Immature natural killer cell (primary cell): ENCODE data around the gene SUSD3. TPM values are rescaled to one million over a fixed set of nuclear protein-coding genes. Genes with fewer than 3 reads are reported as not detected.

Source experiments
- polyA plus RNA-seq, 3 donors: library from polyadenylated mRNA; unstranded; fragments of 300-500 nt; fragmentation: Illumina TruSeq; gene quantifications; one replicate each; pipeline ENCODE4 v1.2.3, GENCODE V29; 2021

SUSD3 gene
- polyA plus RNA-seq, 3 donors from 2014 or later: 3.5 to 5.2 TPM; not detected in 1

Other genes with a start within 250 kb of the SUSD3 start
- 1 to 10 TPM; 1.8 to 6.0 (median 5.4) TPM for gene ZNF484, start 180.7 kb upstream of the SUSD3 start, polyA plus RNA-seq
- 100 to 1,000 TPM in 1 of 3 donors, 10 to 100 TPM in 2; 46.9 to 137 (median 57.0) TPM for gene FGD3, start 111.2 kb upstream of the SUSD3 start, polyA plus RNA-seq
- gene CARD19, start 37.5 kb downstream of the SUSD3 start, polyA plus RNA-seq: 100 to 1,000 TPM in 1 of 3 donors, 10 to 100 TPM in 2; 55.1 to 105 (median 78.8) TPM
- gene NINJ1, start 75.5 kb downstream of the SUSD3 start, polyA plus RNA-seq: 10 to 100 TPM; 51.3 to 91.0 (median 54.0) TPM
- gene WNK2, start 125.4 kb downstream of the SUSD3 start, polyA plus RNA-seq: not detected